IMR-90 (cell line): ENCODE data around the gene NEUROD1. TPM values are rescaled to one million over a fixed set of nuclear protein-coding genes. Genes with fewer than 3 reads are reported as not detected.

Experiments used
- ATAC-seq: fragments of 200-7000 bp; cut with Tn5 transposase; 2 replicates; pipeline ENCODE4 v1.9.1; 2020; ENCODE audit warnings: low read depth, mild to moderate bottlenecking, moderate library complexity
- BruUV-seq: library from RNA; stranded (reverse); fragments of 400-500 nt; replicated peaks from 2 replicates; lab custom pipeline; 2021; lab: Mats Ljungman, UMichigan
- CTCF ChIA-PET: fragments of 300-600 bp; formaldehyde crosslinking; extraction: SDS; loops from one replicate; lab custom pipeline; 2021; ENCODE audit warnings: antibody characterized with exemption; lab: Yijun Ruan, JAX
- POLR2A ChIA-PET: fragments of 300-600 bp; sonication (Branson Sonifier 250); formaldehyde crosslinking; loops from one replicate; lab custom pipeline; 2022; ENCODE audit warnings: antibody characterized with exemption; ENCODE audit not compliant: unreplicated experiment; lab: Charles Lee
- DNase-seq: peaks from one replicate; pipeline ENCODE4 v3.0.0; 2013
- H2AFZ ChIP-seq: replicated peaks from 2 replicates; pipeline ENCODE3; 2013; ENCODE audit warnings: low read length, mild to moderate bottlenecking; ENCODE audit not compliant: poor library complexity
- H2AK5ac ChIP-seq: 2 replicates; pipeline ENCODE4 v1.6.1; 2013; ENCODE audit warnings: low read depth, low read length, inconsistent platforms
- H2AK9ac ChIP-seq: replicated peaks from 2 replicates; pipeline ENCODE3; 2013; ENCODE audit warnings: mild to moderate bottlenecking, low read depth, low read length, moderate library complexity; ENCODE audit not compliant: poor library complexity
- H2BK120ac ChIP-seq: 2 replicates; pipeline ENCODE4 v1.6.1; 2013; ENCODE audit warnings: low read depth, low read length, inconsistent platforms
- H2BK15ac ChIP-seq: 3 replicates; pipeline ENCODE4 v1.6.1; 2013; ENCODE audit warnings: low read depth, low read length, inconsistent platforms
- H2BK20ac ChIP-seq: 2 replicates; pipeline ENCODE4 v1.6.1; 2013; ENCODE audit warnings: low read depth, mild to moderate bottlenecking, inconsistent platforms, low read length, moderate library complexity
- H2BK5ac ChIP-seq: 2 replicates; pipeline ENCODE4 v1.6.1; 2013; ENCODE audit warnings: mild to moderate bottlenecking, low read depth, low read length, inconsistent platforms; ENCODE audit not compliant: poor library complexity, severe bottlenecking
- H3K14ac ChIP-seq: replicated peaks from 2 replicates; pipeline ENCODE4 v1.6.1; 2013; ENCODE audit warnings: low read depth, low read length, inconsistent platforms
- H3K18ac ChIP-seq: 2 replicates; pipeline ENCODE4 v1.6.1; 2013; ENCODE audit warnings: low read depth, low read length, control low read depth
- H3K23ac ChIP-seq: 2 replicates; pipeline ENCODE4 v1.6.1; 2013; ENCODE audit warnings: low read depth, low read length, inconsistent platforms
- H3K27ac ChIP-seq: 2 replicates; pipeline ENCODE4 v1.5.1; 2013; ENCODE audit warnings: mild to moderate bottlenecking, control low read depth, low read length; ENCODE audit not compliant: insufficient read depth
- H3K27me3 ChIP-seq: 2 replicates; pipeline ENCODE4 v1.6.1; 2013; ENCODE audit warnings: low read length; ENCODE audit not compliant: control insufficient read depth, insufficient read depth
- H3K36me3 ChIP-seq: 2 replicates; pipeline ENCODE4 v1.6.1; 2013; ENCODE audit warnings: low read length, mixed read lengths; ENCODE audit not compliant: control insufficient read depth, insufficient read depth
- H3K4ac ChIP-seq: 2 replicates; pipeline ENCODE4 v1.6.1; 2013; ENCODE audit warnings: low read depth, low read length, inconsistent platforms
- H3K4me1 ChIP-seq: 2 replicates; pipeline ENCODE4 v1.6.1; 2013; ENCODE audit warnings: low read length, mixed read lengths; ENCODE audit not compliant: control insufficient read depth, insufficient read depth
- H3K4me2 ChIP-seq: 2 replicates; pipeline ENCODE4 v1.6.1; 2013; ENCODE audit warnings: low read depth, mild to moderate bottlenecking, control low read depth, low read length, moderate library complexity
- H3K4me3 ChIP-seq: 2 replicates; pipeline ENCODE4 v1.5.1; 2013; ENCODE audit warnings: low read depth, mild to moderate bottlenecking, control low read depth, low read length, moderate library complexity; ENCODE audit not compliant: insufficient read depth
- H3K56ac ChIP-seq: 2 replicates; pipeline ENCODE4 v1.6.1; 2013; ENCODE audit warnings: low read length, inconsistent platforms; ENCODE audit not compliant: insufficient read depth; ENCODE audit errors: extremely low read depth
- H3K79me1 ChIP-seq, 2 experiments: 2 replicates each; pipeline ENCODE4 v1.6.1; 2013; ENCODE audit warnings: low read length in 2 of 2, inconsistent platforms in 1 of 2, low read depth in 1 of 2
- H3K9ac ChIP-seq: 2 replicates; pipeline ENCODE4 v1.6.1; 2013; ENCODE audit warnings: low read depth, low read length, control low read depth
- H3K9me1 ChIP-seq: 2 replicates; pipeline ENCODE4 v1.6.1; 2013; ENCODE audit warnings: low read length, inconsistent platforms; ENCODE audit not compliant: insufficient read depth
- H3K9me3 ChIP-seq: 2 replicates; pipeline ENCODE4 v1.6.1; 2013; ENCODE audit warnings: low read length; ENCODE audit not compliant: control insufficient read depth, insufficient read depth
- H4K20me1 ChIP-seq: 2 replicates; pipeline ENCODE4 v1.6.1; 2013; ENCODE audit warnings: low read length, inconsistent platforms; ENCODE audit not compliant: insufficient read depth
- H4K5ac ChIP-seq: 2 replicates; pipeline ENCODE4 v1.6.1; 2013; ENCODE audit warnings: mild to moderate bottlenecking, low read depth, low read length, control low read depth
- H4K8ac ChIP-seq, 2 experiments: 2 replicates each; pipeline ENCODE4 v1.6.1; 2013; ENCODE audit warnings: low read depth in 2 of 2, low read length in 2 of 2, control low read depth in 1 of 2, inconsistent platforms in 1 of 2
- H4K91ac ChIP-seq: 2 replicates; pipeline ENCODE4 v1.6.1; 2013; ENCODE audit warnings: low read depth, low read length, inconsistent platforms; ENCODE audit not compliant: insufficient read depth
- CEBPB ChIP-seq: IDR thresholded peaks from 2 replicates; pipeline ENCODE4 v1.6.1; 2012; ENCODE audit warnings: low read depth, low read length, improper control_type of control experiment
- CHD1 ChIP-seq: IDR thresholded peaks from 2 replicates; pipeline ENCODE4 v1.6.1; 2012; ENCODE audit warnings: low read depth, low read length, improper control_type of control experiment
- CTCF ChIP-seq: conservative IDR thresholded peaks from 2 replicates; pipeline ENCODE4 v1.5.1; 2012; ENCODE audit warnings: mild to moderate bottlenecking, low read depth, low read length, improper control_type of control experiment
- ELK1 ChIP-seq: fragments of 150-350 bp; IDR thresholded peaks from 2 replicates; pipeline ENCODE4 v1.6.1; 2016; ENCODE audit warnings: low read depth, mild to moderate bottlenecking, low read length, moderate library complexity, borderline replicate concordance
- FOS ChIP-seq: fragments of 150-350 bp; IDR thresholded peaks from 2 replicates; pipeline ENCODE4 v1.6.1; 2016; ENCODE audit warnings: low read depth, low read length
- MAFK ChIP-seq: IDR thresholded peaks from 2 replicates; pipeline ENCODE4 v1.6.1; 2012; ENCODE audit warnings: low read depth, low read length, improper control_type of control experiment
- MAZ ChIP-seq: IDR thresholded peaks from 2 replicates; pipeline ENCODE4 v1.6.1; 2012; ENCODE audit warnings: low read depth, mild to moderate bottlenecking, low read length, improper control_type of control experiment, moderate library complexity, borderline replicate concordance
- MXI1 ChIP-seq: IDR thresholded peaks from 2 replicates; pipeline ENCODE4 v1.6.1; 2012; ENCODE audit warnings: low read depth, mild to moderate bottlenecking, low read length, moderate library complexity, borderline replicate concordance
- NFE2L2 ChIP-seq: fragments of 150-350 bp; IDR thresholded peaks from 2 replicates; pipeline ENCODE4 v1.6.1; 2016; ENCODE audit warnings: low read depth, mild to moderate bottlenecking, low read length
- POLR2A ChIP-seq: IDR thresholded peaks from 2 replicates; pipeline ENCODE4 v1.6.1; 2012; ENCODE audit warnings: mild to moderate bottlenecking, low read depth, low read length
- RAD21 ChIP-seq: IDR thresholded peaks from 2 replicates; pipeline ENCODE4 v1.6.1; 2012; ENCODE audit warnings: low read length, improper control_type of control experiment
- RCOR1 ChIP-seq: IDR thresholded peaks from 2 replicates; pipeline ENCODE4 v1.6.1; 2012; ENCODE audit warnings: mild to moderate bottlenecking, low read length, improper control_type of control experiment; ENCODE audit not compliant: insufficient replicate concordance
- RFX5 ChIP-seq: IDR thresholded peaks from 2 replicates; pipeline ENCODE4 v1.8.0; 2012; ENCODE audit warnings: low read depth, mild to moderate bottlenecking, low read length, moderate library complexity
- SMC3 ChIP-seq: fragments of 150-350 bp; IDR thresholded peaks from 2 replicates; pipeline ENCODE4 v1.6.1; 2016; ENCODE audit warnings: low read depth, mild to moderate bottlenecking, antibody characterized with exemption, low read length, moderate library complexity
- USF2 ChIP-seq: fragments of 150-350 bp; IDR thresholded peaks from 2 replicates; pipeline ENCODE4 v1.6.1; 2017; ENCODE audit warnings: mild to moderate bottlenecking, antibody characterized with exemption, low read length, low read depth
- WGBS, 2 experiments: methylation state at CpG; one replicate each; pipeline versions ENCODE4 v1.1.5 to v1.1.7; 2013; ENCODE audit warnings: missing lambda C conversion rate in 2 of 2; ENCODE audit not compliant: insufficient read length in 1 of 2; ENCODE audit errors: extremely low coverage in 2 of 2; 5-methylcytosine and 5-hydroxymethylcytosine counted together
- dilution Hi-C: fragments of 300-500 bp; cut with HindIII; formaldehyde crosslinking; loops from one replicate; pipeline ENCODE4 v1.14.3; 2018; ENCODE audit warnings: low sequenced_read_pairs; ENCODE audit not compliant: unreplicated experiment
- in situ Hi-C: fragments of 300-500 bp; cut with MboI; formaldehyde crosslinking; loops from 3 replicates; pipeline ENCODE4 v1.14.3; 2019; ENCODE audit warnings: low sequenced_read_pairs, inconsistent platforms, mixed read lengths
- intact Hi-C: fragments of 100-400 bp; cut with micrococcal nuclease; formaldehyde crosslinking; loops from 2 replicates; pipeline ENCODE4 v1.10.0; 2022
- polyA plus RNA-seq, 3 experiments: library from polyadenylated mRNA; depleted of rRNA; stranded (reverse); fragments of >200 nt; gene quantifications; 2 replicates each; pipeline ENCODE4 v1.2.3, GENCODE V29; 2012; ENCODE audit warnings: low replicate concordance in 1 of 3
- total RNA-seq: library from RNA; depleted of rRNA; stranded (reverse); fragments of >200 nt; gene quantifications from 2 replicates; pipeline ENCODE4 v1.2.3, GENCODE V29; 2012

Gene NEUROD1
- total and polyA plus RNA-seq, 2 of the 4 experiments (the other 2 are of a cell fraction), result not detected

DNA sequence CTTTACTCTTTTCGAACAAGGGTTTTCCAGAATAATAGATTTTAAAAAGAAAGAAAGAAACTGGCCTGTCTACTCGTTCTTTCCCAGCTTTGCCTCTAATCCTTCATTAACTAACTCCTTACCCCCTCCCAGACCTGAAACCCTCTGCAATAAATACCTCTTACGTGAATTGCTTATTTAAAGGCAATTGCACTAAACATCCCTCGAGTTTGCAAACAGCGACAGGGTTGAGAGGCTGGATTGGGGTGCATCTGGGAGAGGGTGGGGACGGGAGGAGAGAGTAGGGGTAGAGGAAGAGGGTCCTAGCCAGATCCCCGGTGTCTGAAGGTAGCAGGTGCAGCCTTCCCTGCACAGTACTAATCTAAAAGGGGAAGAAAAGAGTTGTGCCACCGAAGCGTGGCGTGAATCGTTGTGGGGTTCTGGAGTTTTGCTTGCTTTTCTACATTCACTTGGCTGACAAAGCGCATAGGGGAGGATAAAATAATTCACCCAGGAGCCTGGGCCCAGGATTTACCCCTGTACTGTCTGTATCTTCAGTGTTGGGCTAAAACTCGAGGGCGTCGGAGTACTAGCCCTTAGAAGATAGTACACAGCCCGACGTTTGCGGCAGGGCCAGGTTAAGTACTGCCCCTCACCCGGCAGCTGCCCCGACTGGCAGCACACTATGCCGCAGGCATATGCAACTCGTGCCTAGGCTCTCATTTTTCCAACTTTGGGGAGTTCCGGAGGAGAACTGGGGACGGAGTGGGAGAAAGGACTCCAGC lies 1.9 kb upstream of the NEUROD1 start:
- Histone ChIP-seq H3K56ac (no peak overlapping the region), H4K91ac (no peak overlapping the region), H3K9me3 (peaks cover 22% of the 10 kb centered on the region), H3K9ac (no peak overlapping the region), H2BK20ac (no peak overlapping the region), H3K14ac (no peak overlapping the region), H4K5ac (no peak overlapping the region), H3K4ac (no peak overlapping the region), H2BK120ac (no peak overlapping the region), H3K9me1 (peaks cover 7% of the 10 kb centered on the region; the same call in 1 of the 2 replicates), H3K27ac (no peak overlapping the region), H3K79me1 (no peaks in the 10 kb centered on the region), H4K20me1 (peaks cover 4% of the 10 kb centered on the region; the same call in 1 of the 2 replicates), H3K4me1 (no peaks in the 10 kb centered on the region; the same call in 1 of the 2 replicates), H2AK5ac (no peak overlapping the region), H3K18ac (no peak overlapping the region), H3K36me3 (no peaks in the 10 kb centered on the region), H2BK5ac (no peak overlapping the region), H3K4me3 (no peak overlapping the region), H2BK15ac (no peak overlapping the region), H3K27me3 (peaks cover 78% of the 10 kb centered on the region), H4K8ac (no peak overlapping the region), H3K4me2 (no peak overlapping the region), H3K23ac (no peak overlapping the region; the same call in 1 of the 2 replicates), H2AFZ (no peak overlapping the region), H2AK9ac (no peak overlapping the region)
- dilution Hi-C loops (no loop called here), in situ Hi-C loops (no loop called here), intact Hi-C loops (no loop called here)
- POLR2A ChIA-PET, result no interaction called here
- WGBS, 2 experiments, result 3% methylated on average over 4 of the region's 24 CpGs; no CpG with 5 or more reads in 1 of the 2 experiments
- no TSS peak for BruUV-seq
- CTCF ChIA-PET, result no interaction called here
- no peak for DNase-seq
- ATAC-seq, result no peak
- TF ChIP-seq SMC3 (no peak), NFE2L2 (no peak), CEBPB (no peak), RFX5 (no peak), CTCF (no peak), ELK1 (no peak), MAFK (no peak), RCOR1 (no peak), MXI1 (no peak), FOS (no peak), RAD21 (no peak), POLR2A (no peak), USF2 (no peak), MAZ (no peak), CHD1 (no peak)
